Caki2 (cell line): Measurements from ENCODE around the gene RGS6. TPM values are rescaled to one million over a fixed set of nuclear protein-coding genes. Genes with fewer than 3 reads are reported as not detected.

Source experiments
- DNase-seq: peaks from one replicate; pipeline ENCODE4 v3.0.0-alpha.2; 2015; ENCODE audit warnings: low read depth
- in situ Hi-C: cut with HindIII; loops from 2 replicates; pipeline ENCODE4 v1.10.0; 2016; ENCODE audit warnings: low sequenced_read_pairs, low pct_unique_long_range_greater_than_20kb, mixed read lengths
- total RNA-seq: library from RNA; depleted of rRNA; stranded (reverse); fragments of >200 nt; shearing (Covaris generic); gene quantifications from 2 replicates; pipeline ENCODE4 v1.2.3, GENCODE V29; 2014; ENCODE audit warnings: low replicate concordance

Gene RGS6
- total RNA-seq, 1 experiment from 2014 or later, result not detected

DNA sequence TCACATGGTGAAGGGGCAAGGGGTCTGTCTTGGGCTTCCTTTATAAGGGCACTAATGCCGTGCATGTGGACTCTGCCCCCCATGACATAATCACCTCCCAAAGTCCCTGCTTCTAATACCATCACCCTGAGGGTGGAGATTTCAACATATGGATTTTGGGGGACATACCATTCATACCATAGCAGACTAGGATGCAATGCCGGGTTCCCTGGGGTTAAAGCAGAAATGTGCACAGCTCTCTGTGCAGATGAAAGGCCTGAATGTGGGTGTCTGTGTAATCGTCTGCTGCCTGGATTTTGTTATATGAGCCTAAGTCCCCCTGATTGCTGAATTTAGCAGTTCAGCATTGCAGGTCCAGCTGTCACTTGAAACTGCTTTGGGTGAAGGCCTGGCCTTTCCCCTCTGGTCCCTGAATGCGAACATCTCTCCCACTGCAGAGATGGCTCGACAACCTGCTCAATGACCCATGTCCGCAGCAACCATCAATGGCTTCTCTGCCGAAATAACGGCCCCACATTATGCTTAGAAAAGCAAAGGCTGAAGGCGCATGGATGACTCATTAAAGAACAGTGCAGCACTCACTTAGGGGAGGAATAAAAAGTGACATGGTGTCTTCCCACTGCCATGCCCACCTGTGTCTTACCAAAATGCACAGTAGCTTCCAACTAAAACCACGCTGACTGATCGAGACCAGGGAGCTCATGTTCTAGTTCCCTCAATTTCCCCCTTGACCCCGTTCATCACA lies 675.3 kb downstream of the RGS6 start:
- in situ Hi-C loops, result no loop called here
- DNase-seq, result peak; percentile 75

- in situ Hi-C loops, result no loop called here
- peak; percentile 89 for DNase-seq
Measured at GRCh38 chr14:72608391-72609204, 676.4 kb downstream of the RGS6 start.

DNA sequence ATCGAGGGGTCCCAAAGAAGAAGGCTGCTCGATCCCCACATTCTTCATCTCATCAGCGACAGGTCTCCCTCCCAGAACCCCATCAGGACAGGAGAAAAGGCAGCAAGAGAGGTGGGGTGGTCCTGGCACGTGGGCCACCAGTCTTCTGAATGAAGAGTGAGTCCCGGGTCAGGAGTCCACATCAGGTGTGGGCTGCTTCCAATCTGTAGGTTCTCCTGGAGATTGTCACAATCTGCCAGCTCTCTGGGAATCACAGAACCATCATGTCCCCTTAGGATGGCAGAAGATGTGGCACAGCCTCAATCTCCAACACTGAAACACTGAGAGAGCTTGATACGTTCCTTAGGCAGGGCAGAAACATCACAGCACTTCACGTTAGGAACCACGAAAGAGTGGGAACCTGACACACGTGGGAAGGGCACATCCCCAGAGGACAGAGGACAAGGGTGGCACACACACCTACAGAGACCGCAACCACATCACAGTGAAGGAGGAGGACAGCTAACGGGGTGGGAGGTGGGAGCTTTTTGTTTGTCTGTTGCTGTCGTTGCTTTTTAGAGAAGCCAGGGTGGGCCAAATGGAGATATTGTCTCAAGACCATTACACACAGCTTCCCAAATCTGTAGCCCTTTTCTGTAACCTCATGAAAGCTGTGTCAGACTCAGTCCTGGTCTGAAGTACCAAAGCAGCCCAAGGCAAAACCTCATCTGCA lies 677.1 kb downstream of the RGS6 start:
- in situ Hi-C loops, result no loop called here
- no peak for DNase-seq

- in situ Hi-C loops, result no loop called here
- DNase-seq, result no peak
Measured at GRCh38 chr14:72610096-72610830, 678.0 kb downstream of the RGS6 start.

DNA sequence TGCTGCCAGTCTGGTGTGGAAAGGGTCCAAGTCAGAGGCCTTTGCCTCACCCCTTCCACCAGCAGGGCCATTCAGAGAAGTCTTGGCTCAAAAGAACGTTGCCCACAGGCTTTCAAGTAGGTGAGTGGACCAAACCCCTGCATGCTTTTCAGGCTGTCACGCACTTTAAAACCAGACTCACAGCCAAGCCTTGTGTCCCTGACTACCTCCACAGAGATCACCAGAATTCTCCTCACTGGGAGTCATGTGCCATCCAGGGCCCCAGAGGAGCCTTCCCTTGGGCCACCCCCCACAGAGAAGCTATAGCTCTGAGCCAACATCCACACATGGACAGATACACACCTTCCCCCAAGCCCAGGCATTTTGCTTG lies 678.6 kb downstream of the RGS6 start:
- in situ Hi-C loops, result no loop called here
- DNase-seq, result no peak

DNA sequence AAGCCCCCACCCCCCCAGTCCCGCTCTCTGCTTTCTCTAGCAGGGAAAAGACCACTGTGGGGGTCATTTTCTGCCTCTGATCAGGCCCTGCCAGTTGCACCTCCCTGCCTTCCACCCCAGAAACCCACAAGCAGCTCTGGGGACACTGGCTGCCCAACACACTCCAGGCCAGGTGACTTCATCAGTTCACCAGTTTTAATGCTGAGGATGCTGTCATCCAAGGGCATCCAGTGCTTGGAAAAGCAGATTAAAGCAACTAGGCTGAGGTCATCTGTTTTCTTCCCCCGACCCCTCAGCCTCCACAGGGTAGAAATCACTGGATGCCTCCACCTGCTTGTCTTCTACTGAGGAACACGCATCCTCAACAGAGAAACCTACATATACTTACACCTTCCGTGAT lies 679.3 kb downstream of the RGS6 start:
- in situ Hi-C loops, result no loop called here
- DNase-seq, result no peak

GRCh38 chr14:72612041-72612440 lies 679.8 kb downstream of the RGS6 start:
- no peak for DNase-seq
- in situ Hi-C loops, result no loop called here

DNA sequence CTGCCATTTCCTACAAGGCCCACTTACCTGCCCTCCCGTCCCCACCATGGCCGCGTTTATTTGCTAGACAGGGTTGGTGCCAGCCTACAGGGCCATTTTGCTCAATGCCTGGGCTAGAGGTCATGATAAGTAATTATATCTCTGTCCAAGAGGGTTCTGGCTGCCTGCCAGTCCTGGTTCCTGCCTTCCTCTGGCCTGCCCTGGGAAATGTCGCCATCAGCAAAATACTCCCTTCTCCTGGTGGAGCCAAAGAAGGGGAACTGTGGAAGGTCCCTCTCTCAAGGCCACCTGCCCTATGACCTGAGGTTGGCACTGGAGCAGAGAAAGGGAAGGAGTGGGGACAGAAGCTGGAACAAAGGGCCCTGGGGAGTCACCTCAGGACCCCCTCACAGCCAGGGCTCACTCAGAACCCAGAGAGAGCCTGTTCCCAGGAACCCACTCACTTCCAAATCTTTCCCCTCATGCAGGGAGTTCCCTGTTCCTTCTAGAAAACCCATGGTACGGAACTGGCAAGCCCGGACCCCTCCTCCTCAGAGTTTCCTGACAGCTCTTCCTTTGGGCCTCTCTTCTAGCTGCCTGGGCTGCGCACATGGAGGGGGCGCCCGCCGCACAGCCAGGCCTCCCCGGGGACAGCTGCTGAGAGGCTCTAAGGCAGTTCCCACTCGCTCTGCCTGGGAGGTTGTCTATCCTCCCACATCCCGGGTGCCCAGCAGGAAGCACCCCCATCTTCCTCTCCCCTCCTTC lies 681.2 kb downstream of the RGS6 start:
- in situ Hi-C loops, result no loop called here
- DNase-seq, result no peak

DNA sequence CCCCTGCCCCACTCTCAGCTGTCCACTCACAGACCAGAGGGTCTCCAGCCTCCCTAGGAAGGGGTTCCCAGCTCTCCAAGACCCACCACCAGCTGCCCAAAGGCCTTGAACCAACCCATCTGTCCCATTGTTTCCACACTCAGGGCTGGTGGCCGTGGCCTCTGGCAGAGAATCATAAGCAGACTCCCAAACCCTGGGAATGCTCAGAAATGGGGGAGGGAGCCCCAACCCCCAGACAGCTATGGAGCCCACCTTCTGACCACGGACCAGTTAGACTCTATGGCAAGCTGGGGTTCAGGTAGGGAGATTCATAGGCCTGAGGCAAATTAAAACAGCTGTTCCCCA lies 681.7 kb downstream of the RGS6 start:
- DNase-seq, result no peak
- in situ Hi-C loops, result no loop called here

GRCh38 chr14:72614365-72614764 lies 682.1 kb downstream of the RGS6 start:
- in situ Hi-C loops, result no loop called here
- no peak for DNase-seq

DNA sequence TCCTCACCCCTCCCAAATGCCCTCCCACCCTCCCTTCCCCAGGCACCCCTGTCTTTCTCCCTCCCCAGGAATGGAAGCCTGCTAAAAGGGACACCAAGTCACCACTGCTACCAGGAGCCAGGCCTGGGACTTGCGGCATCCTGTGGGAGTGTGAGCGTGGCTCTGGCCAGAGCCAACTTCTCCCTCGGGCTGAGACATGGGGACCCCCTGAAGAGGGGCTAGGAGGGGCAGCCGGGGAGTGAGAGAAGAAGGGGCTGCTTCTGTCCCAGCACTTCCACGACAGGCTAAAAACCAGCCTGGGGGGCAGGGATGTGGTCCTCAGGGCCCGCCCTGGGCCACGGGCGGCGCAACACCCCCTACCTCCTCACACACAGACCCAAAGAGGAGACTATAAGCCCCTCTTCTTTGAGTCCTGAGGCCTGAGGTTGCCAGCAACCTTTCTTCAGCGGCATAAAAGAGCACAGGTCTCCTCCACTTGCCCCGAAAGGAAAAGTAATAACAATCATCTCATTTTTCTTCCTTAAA lies 682.7 kb downstream of the RGS6 start:
- in situ Hi-C loops, result no loop called here
- no peak for DNase-seq

DNA sequence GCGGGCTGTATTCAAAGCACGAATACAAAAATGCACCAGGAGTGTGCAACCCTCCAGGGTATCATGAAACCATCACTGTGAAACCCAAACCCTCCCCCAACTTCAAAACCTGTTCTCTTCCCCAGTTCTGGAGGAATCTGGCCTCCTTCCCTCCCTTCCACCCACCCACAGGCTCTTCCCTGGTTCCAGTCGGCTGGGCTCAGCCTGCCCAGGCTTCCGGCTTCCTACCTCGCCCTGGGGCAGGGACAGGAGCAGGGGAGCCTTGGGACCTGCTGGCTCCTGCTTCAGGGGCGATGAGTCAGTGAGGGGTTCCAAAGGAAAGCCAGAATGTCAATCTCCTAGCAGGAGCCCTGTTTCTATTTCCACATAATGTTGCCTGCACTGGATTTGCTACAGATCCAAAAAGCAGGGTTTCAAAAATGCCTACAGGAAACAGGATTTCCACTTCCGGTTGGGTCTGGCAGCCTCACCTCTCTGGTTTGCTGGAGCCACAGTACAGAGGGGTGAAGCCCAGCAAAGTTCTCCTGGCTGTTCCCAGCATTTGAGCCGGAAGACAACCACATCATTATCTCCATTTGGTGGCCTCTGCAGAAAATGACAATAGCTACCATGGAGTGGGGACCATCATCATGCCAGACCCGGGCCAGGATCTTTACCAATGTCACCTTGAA lies 683.4 kb downstream of the RGS6 start:
- in situ Hi-C loops, result no loop called here

More for the DNA sequence above, 683.4 kb downstream of the RGS6 start:
- DNase-seq, result peak; percentile 24
